ENCODE data around the gene KIF1A.

- TF ChIP-seq, protein P1, sequence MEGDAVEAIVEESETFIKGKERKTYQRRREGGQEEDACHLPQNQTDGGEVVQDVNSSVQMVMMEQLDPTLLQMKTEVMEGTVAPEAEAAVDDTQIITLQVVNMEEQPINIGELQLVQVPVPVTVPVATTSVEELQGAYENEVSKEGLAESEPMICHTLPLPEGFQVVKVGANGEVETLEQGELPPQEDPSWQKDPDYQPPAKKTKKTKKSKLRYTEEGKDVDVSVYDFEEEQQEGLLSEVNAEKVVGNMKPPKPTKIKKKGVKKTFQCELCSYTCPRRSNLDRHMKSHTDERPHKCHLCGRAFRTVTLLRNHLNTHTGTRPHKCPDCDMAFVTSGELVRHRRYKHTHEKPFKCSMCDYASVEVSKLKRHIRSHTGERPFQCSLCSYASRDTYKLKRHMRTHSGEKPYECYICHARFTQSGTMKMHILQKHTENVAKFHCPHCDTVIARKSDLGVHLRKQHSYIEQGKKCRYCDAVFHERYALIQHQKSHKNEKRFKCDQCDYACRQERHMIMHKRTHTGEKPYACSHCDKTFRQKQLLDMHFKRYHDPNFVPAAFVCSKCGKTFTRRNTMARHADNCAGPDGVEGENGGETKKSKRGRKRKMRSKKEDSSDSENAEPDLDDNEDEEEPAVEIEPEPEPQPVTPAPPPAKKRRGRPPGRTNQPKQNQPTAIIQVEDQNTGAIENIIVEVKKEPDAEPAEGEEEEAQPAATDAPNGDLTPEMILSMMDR (IDR thresholded peaks at IDR 0.05): no peak
- no peak for TF ChIP-seq POLR2A (IDR thresholded peaks at IDR 0.05)
Measured at GRCh38 chr2:240834377-240834975, 14.5 kb upstream of the KIF1A start.
